Measurements from ENCODE around the gene PTH2R. TPM values are rescaled to one million over a fixed set of nuclear protein-coding genes. Genes with fewer than 3 reads are reported as not detected.
"Not testable (repeated sequence)": the region's sequence is repeated elsewhere in the genome, so short reads cannot be mapped to it uniquely, and the experiment has no call there.

The PTH2R gene
- total RNA-seq, 4 donors from 2014 or later: not detected

DNA sequence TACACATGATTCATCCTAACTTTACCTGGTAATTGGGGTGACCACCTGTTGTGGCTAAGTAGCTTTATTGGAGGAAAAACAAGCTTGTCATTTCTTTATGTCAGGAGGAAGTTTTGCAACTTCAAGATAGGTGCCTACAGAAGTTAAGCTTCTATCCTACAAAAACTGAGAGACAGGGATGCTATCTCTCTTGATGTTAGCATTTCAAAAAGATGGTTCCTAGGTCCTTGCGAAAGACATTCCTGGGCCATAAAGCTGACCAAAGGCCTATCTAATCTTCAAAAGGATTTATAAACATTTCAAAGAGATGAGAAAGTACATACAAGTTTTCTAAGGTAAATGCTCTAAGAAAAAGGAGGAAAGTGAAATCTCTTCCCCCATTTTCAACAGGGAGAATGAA, 61.0 kb downstream of the PTH2R start:
- Histone ChIP-seq H3K4me1 (no peaks in the 10 kb centered on the region), H3K36me3 (no peaks in the 10 kb centered on the region), H3K27ac (no peak overlapping the region), H3K27me3 (no peaks in the 10 kb centered on the region), H3K4me3 (no peak overlapping the region), H3K9me3 (no peaks in the 10 kb centered on the region)
- intact Hi-C loops (cut with DNase I): no loop called here
- WGBS, 2 donors: 86 to 92% methylated on average over 1 of the region's 1 CpG
- no peak for DNase-seq
- TF ChIP-seq CTCF (IDR thresholded peaks at IDR 0.05): no peak

- Histone ChIP-seq H3K27me3 (no peaks in the 10 kb centered on the region), H3K36me3 (no peaks in the 10 kb centered on the region), H3K4me3 (no peak overlapping the region), H3K27ac (no peak overlapping the region), H3K4me1 (peaks cover 0 to 8% (median 1%) of the 10 kb centered on the region in 3 donors), H3K9me3 (no peaks in the 10 kb centered on the region)
- no peak for DNase-seq
- TF ChIP-seq POLR2A (IDR thresholded peaks at IDR 0.05): no peak
- no peak for TF ChIP-seq CTCF (IDR thresholded peaks at IDR 0.05)
- intact Hi-C loops (cut with DNase I): no loop called here
Observed at GRCh38 chr2:208477741-208478140, 71.1 kb downstream of the PTH2R start.

DNA sequence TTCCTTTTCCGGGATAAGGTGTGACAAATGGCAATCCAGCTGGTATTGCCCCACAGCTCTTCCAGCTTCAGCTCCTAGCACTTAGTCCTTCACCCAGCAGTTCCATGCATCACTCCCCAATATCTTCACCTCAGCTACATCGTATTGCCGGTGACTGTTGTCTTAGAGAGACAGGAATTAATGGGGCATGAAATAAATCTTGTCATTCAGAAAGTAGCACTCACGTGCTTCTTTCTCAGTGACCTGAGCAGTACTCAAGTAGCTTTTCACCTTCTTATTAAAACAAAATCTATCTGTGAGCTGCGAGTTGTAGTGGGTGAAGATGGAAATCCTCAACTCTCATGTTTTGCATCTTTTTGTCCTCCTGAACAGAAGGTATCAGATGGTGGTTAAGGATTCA, 72.8 kb downstream of the PTH2R start:
- no peaks in the 10 kb centered on the region for H3K27me3 ChIP-seq
- H3K9me3 ChIP-seq: no peaks in the 10 kb centered on the region
- intact Hi-C loops (cut with DNase I): no loop called here
- no peak for TF ChIP-seq POLR2A (IDR thresholded peaks at IDR 0.05)
- TF ChIP-seq CTCF (IDR thresholded peaks at IDR 0.05): no peak
- no peak overlapping the region for H3K4me3 ChIP-seq
- 56 to 77% methylated on average over 5 of the region's 5 CpGs for WGBS, 2 donors
- peaks cover 0 to 23% (median 4%) of the 10 kb centered on the region in 3 donors for H3K4me1 ChIP-seq
- no peaks in the 10 kb centered on the region for H3K36me3 ChIP-seq
- no peak overlapping the region for H3K27ac ChIP-seq
- no peak for DNase-seq

- H3K9me3 ChIP-seq; H3K27ac ChIP-seq; H3K27me3 ChIP-seq; intact Hi-C loops (cut with DNase I); H3K36me3 ChIP-seq; H3K4me3 ChIP-seq; DNase-seq: not testable (repeated sequence)
- WGBS, 2 donors: 42 to 59% methylated on average over 2 to 5 of the region's 5 CpGs
- peaks cover 0 to 23% (median 4%) of the 10 kb centered on the region in 3 donors for H3K4me1 ChIP-seq
Observed at GRCh38 chr2:208481945-208482344, 75.4 kb downstream of the PTH2R start.

DNA sequence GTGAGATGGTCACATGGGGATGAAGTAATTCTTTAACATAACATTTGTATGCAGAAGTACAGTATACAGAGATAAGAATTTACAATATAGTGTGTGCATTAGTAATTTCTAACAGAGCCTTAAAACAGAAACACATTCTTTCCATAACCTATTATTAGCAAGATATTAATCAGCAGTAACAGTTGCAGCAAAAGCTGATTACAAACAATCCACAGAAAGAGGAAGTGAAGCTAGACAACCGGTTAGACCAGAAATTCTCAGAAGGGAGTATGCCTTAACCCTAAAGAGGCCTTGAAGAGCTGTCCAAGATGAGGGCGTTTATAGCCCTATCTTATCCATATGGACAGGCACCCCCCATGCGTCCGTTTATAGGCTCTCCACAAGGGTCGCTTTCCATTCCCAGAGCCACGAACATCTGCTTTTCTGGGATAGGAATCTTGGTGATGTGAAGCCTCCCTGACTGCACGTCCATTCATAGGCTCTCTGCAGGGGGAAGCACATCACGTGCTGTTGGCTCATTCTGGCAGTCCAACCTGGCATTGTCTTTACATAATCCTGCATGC, 75.9 kb downstream of the PTH2R start:
- H3K27ac ChIP-seq; intact Hi-C loops (cut with DNase I); DNase-seq: not testable (repeated sequence)

DNA sequence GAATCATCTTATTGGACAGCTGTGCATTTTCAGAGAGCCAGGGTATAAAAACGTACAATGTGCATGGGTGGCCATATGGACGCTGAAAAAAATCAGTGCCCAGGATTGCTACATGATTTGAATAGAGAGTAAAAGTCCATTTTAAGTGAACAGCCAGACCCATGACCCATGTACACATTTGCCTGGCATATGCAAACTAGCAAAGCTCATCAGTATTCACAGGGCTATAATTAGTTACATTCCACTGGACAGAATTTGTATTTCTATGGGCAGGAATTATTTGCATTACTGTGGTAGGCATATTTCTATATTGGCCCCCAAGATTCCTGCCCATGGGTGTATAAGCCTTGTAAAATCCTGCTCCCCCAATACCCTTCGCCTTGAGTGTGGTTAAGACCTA, 78.8 kb downstream of the PTH2R start:
- 81 to 88% methylated on average over 3 of the region's 3 CpGs for WGBS, 2 donors
- Histone ChIP-seq H3K36me3 (no peaks in the 10 kb centered on the region), H3K27me3 (no peaks in the 10 kb centered on the region), H3K4me1 (peaks cover 0 to 28% (median 4%) of the 10 kb centered on the region in 3 donors), H3K27ac (no peak overlapping the region), H3K4me3 (no peak overlapping the region), H3K9me3 (peaks cover 0 to 6% (median 4%) of the 10 kb centered on the region in 3 donors)
- no peak for DNase-seq
- intact Hi-C loops (cut with DNase I): no loop called here
- TF ChIP-seq POLR2A (IDR thresholded peaks at IDR 0.05) (no peak), CTCF (IDR thresholded peaks at IDR 0.05) (no peak)

More for the DNA sequence above, 75.9 kb downstream of the PTH2R start:
- peaks cover 0 to 23% (median 4%) of the 10 kb centered on the region in 3 donors for H3K4me1 ChIP-seq
- not testable (repeated sequence) for H3K4me3 ChIP-seq, H3K36me3 ChIP-seq, H3K27me3 ChIP-seq, H3K9me3 ChIP-seq
- 64 to 67% methylated on average over 8 of the region's 8 CpGs for WGBS, 2 donors
